ENCODE data around the gene GCG.

GRCh38 chr2:162198239-162198638 is 46.2 kb upstream of the GCG start:
- TF ChIP-seq CTCF (IDR thresholded peaks at IDR 0.05) = no peak
- TF ChIP-seq USF2 (IDR thresholded peaks at IDR 0.05; ENCODE audit: borderline replicate concordance, low read depth, low read length) = no peak
- no peak for TF ChIP-seq RFX5 (IDR thresholded peaks at IDR 0.05; ENCODE audit: low read length)
- no peak for TF ChIP-seq MAX (IDR thresholded peaks at IDR 0.05; ENCODE audit: low read depth)
- TF ChIP-seq POLR2AphosphoS5 (IDR thresholded peaks at IDR 0.05; ENCODE audit: low read depth, low read length) = no peak
- no peak for TF ChIP-seq MEF2A (IDR thresholded peaks at IDR 0.05; ENCODE audit: borderline replicate concordance, low read depth)
- no peak for TF ChIP-seq CHD2 (IDR thresholded peaks at IDR 0.05; ENCODE audit: low read length, partially characterized antibody)
- TF ChIP-seq FOXM1 (IDR thresholded peaks at IDR 0.05; ENCODE audit: low read depth) = no peak
- no peak for TF ChIP-seq IRF3 (IDR thresholded peaks at IDR 0.05; ENCODE audit: low read depth, low read length)
